Measurements from ENCODE around the gene ANKS1B.

- TF ChIP-seq GATA2 (IDR thresholded peaks at IDR 0.05; ENCODE audit: low read depth, low read length) (no peak), GATA3 (IDR thresholded peaks at IDR 0.05; ENCODE audit: low read depth, low read length) (no peak)
These were observed 927.1 kb downstream of the ANKS1B start for GRCh38 chr12:99057670-99058069.

Measured in SH-SY5Y (cell line).